ENCODE results near the gene HNRNPLL.

HNRNPLL gene

DNA sequence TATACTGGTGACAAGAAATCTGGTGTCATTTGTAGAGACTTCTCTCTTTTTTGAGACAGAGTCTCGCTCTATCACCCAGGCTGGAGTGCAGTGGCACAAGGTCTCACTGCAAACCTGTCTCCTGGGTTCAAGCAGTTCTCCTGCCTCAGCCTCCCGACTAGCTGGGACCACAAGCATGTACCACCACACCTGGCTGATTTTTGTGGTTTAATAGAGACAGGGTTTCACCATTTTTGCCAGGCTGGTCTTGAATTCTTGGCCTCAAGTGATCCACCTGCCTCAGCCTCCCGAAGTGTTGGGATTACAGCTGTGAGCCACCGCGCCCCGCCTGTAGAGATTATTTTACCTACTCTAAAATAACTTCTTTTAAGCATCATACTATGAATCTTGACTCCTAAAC is 6.5 kb downstream of the HNRNPLL start:
- DNase-seq (ENCODE audit: low read depth, low spot score): no peak

GRCh38 chr2:38592951-38593350 is 9.8 kb downstream of the HNRNPLL start:
- DNase-seq (ENCODE audit: low read depth, low spot score): no peak

DNA sequence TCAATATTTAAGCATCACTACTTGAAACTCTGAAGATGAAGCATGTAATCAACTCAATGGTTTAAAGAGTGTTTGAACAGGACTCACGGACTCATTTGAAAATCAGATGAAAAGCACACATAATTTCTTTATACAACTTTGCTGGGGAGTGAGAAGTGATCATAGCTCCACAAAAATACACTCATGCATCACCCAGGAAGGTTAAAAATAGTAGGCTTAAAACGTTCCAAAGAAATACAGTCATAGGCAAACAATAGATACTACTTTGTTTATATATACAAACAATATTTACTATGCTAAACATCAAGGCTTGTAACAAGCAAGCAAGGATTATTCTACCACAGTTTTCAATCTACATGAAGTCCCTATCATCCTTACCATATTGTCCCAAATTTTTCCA is 11.6 kb downstream of the HNRNPLL start:
- DNase-seq (ENCODE audit: low read depth, low spot score): no peak

DNA sequence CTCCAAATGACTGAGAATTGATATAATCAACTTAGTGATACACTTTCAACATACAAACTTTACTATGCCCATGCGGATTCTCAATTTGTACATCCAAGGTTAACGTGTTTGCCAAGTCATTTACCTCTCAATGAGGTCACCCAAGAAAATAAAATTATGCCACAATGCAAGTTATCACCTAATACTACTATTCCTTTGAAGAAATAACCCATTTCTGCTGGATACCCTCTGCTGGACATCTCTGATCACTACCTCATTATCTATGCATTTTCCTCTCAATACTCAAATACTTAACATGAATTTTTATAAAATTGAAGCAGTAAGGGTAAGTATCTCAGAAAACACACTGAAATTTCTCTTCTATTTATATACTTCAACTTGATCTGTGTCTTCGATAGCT is 12.7 kb downstream of the HNRNPLL start:
- no peak for DNase-seq (ENCODE audit: low read depth, low spot score)

GRCh38 chr2:38586931-38587330 is 15.8 kb downstream of the HNRNPLL start:
- no peak for DNase-seq (ENCODE audit: low read depth, low spot score)

GRCh38 chr2:38584881-38585280 is 17.8 kb downstream of the HNRNPLL start:
- DNase-seq (ENCODE audit: low read depth, low spot score): no peak

- no peak for DNase-seq (ENCODE audit: low read depth, low spot score)
Observed at GRCh38 chr2:38583994-38584393, 18.7 kb downstream of the HNRNPLL start.

DNA sequence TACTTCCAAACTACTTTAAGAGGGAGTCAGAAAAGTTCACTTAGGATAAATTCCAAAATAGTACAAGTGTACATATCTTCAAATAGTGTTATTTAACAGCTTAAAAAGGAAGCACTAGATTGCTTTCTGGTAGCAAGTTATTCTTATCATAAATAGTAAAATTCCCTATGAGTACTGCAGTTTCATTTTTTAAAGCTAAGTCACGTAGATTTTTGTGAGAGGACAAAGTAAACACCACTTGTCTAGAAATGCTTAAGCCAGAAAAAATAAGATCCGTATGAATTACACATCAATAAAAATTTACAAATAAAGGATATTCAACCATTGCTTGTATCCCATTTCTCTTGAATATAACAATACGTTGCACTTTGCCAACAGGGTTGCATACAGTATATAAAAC is 19.2 kb downstream of the HNRNPLL start:
- no peak for DNase-seq (ENCODE audit: low read depth, low spot score)

DNA sequence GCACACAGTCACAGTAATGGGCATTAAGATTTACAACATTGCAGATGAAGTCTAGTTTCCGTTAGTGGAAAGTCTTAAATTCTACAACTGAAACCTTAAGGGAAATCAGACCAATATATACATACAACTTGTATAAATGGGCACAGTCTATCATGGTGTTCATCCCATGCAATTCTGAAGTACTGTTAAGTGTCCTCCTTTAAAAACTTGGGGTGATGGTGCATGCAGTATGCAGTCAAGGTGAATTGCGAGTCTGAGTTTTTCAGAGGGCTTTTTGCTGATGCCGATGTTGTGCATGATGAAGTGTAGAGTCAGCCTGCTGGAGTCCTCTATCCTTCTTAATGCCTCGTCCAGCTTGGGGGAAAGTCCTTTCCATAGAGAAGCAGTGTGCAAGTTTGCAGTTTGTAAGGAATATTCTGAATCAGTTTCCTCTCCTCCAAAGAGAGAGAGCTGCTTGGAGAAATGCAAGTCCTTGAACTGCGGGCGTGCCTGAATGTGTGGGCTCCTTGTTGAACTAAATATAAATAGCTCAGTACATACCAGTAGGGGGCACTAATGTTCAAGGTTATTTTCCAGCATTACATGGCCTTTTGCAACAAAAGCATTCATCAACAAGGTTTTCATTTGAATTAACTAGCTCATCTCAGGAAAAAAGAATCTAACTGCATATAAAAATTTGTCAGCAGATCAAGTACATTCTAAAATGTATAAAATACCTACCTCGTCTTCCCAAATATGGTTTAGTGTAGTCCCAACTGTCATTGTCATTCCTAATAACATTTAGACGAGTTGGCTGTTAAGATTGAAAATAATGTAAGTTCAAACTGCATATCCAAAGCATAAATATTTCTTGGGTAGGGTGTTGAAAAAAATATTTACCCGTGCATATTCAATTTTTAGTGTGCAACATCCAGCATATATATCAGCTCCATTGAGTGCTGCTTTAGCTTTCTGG is 21.3 kb downstream of the HNRNPLL start:
- DNase-seq (ENCODE audit: low read depth, low spot score): no peak

- DNase-seq (ENCODE audit: low read depth, low spot score): no peak
Observed at GRCh38 chr2:38580115-38580636, 22.6 kb downstream of the HNRNPLL start.

DNA sequence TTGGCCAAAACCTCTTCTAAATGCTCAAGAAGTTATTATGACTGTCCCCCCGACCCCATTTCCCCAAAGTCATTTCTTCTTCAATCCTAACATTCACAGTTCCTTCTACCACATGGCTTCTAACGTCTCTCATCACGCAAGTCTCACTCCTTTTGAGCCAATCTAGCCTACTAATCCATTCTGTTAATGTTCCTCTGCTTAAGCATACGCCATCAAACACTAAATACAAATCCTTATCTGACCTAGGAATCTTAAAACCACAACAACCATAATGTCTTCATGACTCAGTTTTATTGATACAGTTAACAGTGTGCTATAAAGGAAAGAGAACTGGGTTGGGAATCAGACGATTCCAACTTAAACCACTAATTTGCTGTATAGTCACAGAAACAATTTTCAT is 23.9 kb downstream of the HNRNPLL start:
- no peak for DNase-seq (ENCODE audit: low read depth, low spot score)

DNA sequence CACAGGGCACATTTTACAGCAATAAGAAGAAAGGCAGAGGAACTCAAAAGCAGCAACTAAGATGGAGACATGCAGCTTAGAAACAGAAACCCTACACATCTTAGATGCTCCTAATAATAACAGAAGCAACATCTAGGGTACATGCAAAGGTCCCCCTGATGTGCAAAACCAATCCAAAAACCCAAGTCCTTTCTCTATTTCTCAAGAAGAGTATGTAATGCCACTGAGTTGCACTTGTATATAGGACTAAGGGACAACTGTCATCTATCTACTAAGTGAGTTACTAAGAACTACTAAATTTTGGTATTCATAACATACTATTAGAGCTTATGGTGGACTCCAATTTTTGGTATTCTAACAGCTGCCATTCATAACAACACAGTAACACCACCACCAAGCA is 28.4 kb downstream of the HNRNPLL start:
- DNase-seq (ENCODE audit: low read depth, low spot score): no peak

GRCh38 chr2:38572167-38572566 is 30.6 kb downstream of the HNRNPLL start:
- DNase-seq (ENCODE audit: low read depth, low spot score): no peak

DNA sequence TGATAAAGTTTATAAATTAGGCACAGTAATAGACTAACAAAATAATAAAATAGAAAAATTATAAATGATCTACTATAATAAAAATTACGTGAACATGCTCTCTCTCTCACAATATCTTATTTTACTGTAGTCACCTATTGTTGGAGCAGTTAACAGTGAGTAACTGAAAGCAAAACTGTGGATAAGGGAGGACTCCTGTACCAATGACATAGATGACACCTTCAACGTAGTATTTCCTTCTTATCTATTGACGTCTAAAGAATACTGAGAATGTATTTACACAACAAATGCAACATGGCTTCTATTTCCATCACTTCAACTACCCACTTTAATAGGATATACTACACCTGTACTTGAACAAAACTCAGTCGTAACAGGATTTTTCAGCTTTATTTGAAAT is 31.5 kb downstream of the HNRNPLL start:
- no peak for DNase-seq (ENCODE audit: low read depth, low spot score)

DNA sequence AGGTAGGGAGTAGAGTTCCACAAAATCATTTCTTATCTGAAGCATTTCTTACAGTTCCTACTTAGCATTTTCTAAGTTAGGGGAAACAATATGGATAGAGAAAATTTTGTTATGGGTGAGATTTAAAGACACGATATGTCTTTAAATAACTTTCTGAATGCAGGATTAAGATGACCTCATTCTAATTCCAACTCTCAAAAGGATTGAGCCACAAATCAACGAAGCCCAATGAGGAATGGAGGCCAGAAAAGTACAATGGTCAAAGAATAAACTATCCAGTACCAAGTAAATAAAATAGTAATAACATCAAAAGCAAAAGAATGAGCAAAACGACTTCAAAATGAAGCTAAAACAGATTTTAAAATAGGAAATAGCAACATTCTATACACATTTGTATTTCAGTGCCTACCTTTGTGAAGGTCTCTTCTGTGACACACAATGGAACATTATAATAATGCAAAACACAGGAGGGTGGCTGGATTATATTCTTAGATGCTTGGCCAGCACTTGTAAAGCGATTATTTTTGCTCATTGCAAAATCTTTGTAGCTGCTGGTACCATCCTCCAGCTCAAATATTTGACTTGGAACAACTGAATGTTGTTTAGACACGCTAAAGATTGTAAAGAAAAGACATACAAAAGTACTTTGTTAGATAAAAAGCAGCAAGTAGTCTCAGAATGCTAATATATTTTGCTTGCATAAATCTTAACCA is 33.8 kb downstream of the HNRNPLL start:
- no peak for DNase-seq (ENCODE audit: low read depth, low spot score)

GRCh38 chr2:38565333-38565732 is 37.4 kb downstream of the HNRNPLL start:
- no peak for DNase-seq (ENCODE audit: low read depth, low spot score)

- no peak for DNase-seq (ENCODE audit: low read depth, low spot score)
Observed at GRCh38 chr2:38561691-38562090, 41.0 kb downstream of the HNRNPLL start.

- DNase-seq (ENCODE audit: low read depth, low spot score): no peak
Observed at GRCh38 chr2:38560092-38560491, 42.6 kb downstream of the HNRNPLL start.

DNA sequence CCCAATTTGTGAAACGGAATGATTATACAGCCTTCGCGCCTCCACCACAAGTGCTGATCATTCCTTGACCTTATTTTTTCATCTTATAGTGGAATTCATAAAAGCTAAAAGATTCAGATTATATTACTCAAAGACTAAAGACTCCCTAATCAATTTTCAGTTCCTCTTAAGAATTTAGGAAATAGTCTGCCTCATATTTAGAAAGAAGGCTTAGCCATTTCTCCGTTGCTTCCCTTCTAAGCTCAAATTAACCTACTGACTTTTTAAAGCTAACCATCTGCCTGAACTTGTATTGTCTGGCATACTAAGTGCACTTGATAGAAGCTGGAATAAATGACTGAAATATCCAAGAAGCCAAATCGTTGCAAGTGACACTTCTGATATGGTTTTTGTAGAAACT is 44.7 kb downstream of the HNRNPLL start:
- DNase-seq (ENCODE audit: low read depth, low spot score): no peak

GRCh38 chr2:38557217-38557616 is 45.5 kb downstream of the HNRNPLL start:
- no peak for DNase-seq (ENCODE audit: low read depth, low spot score)

GRCh38 chr2:38556006-38556801 is 46.5 kb downstream of the HNRNPLL start:
- no peak for DNase-seq (ENCODE audit: low read depth, low spot score)

All from activated naive CD8-positive, alpha-beta T cell treated with anti-CD3 and anti-CD28 coated beads, Interleukin-2, amount 50 U/mL, for 16 hours (primary cell).